ENCODE results near the gene TRAF2. TPM values are rescaled to one million over a fixed set of nuclear protein-coding genes. Genes with fewer than 3 reads are reported as not detected.
A peak's percentile ranks its signal among the peaks of the same experiment; 100 is the strongest.

Gene TRAF2
- total and polyA plus RNA-seq, 9 of the 15 experiments (the other 6 are each of a cell fraction or from before 2014, with no cell fraction given): 0.24 to 45.2 (median 18.0) TPM

DNA sequence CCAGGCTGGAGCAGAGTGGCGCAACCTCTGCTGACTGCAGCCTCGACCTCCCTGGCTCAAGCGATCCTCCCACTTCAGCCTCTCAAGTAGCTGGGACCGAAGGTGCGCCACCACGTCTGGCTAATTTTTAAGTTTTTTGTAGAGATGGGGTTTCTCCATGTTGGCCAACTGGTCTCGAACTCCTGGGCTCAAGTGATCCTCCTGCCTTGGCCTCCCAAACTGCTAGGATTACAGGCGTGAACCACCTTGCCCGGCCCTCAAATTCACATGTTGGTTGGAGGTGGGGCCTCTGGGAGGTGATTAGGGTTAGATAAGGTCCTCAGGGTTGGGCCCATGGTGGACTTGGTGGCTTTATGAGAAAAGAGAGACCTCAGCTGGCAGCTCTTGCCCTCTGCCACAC, 75.8 kb downstream of the TRAF2 start (continued):
- TF ChIP-seq, protein P1, sequence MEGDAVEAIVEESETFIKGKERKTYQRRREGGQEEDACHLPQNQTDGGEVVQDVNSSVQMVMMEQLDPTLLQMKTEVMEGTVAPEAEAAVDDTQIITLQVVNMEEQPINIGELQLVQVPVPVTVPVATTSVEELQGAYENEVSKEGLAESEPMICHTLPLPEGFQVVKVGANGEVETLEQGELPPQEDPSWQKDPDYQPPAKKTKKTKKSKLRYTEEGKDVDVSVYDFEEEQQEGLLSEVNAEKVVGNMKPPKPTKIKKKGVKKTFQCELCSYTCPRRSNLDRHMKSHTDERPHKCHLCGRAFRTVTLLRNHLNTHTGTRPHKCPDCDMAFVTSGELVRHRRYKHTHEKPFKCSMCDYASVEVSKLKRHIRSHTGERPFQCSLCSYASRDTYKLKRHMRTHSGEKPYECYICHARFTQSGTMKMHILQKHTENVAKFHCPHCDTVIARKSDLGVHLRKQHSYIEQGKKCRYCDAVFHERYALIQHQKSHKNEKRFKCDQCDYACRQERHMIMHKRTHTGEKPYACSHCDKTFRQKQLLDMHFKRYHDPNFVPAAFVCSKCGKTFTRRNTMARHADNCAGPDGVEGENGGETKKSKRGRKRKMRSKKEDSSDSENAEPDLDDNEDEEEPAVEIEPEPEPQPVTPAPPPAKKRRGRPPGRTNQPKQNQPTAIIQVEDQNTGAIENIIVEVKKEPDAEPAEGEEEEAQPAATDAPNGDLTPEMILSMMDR (IDR thresholded peaks at IDR 0.05 in 2 of 3, conservative IDR thresholded peaks at IDR 0.05 in 1 of 3; ENCODE audit: insufficient read depth in 2 of 3, low read depth in 1 of 3, low read length in 3 of 3): peak in 1 of 3 experiments; percentile 9; a peak in 1 of 6 replicates
- TF ChIP-seq L3MBTL2 (IDR thresholded peaks at IDR 0.05): peak; percentile 74

DNA sequence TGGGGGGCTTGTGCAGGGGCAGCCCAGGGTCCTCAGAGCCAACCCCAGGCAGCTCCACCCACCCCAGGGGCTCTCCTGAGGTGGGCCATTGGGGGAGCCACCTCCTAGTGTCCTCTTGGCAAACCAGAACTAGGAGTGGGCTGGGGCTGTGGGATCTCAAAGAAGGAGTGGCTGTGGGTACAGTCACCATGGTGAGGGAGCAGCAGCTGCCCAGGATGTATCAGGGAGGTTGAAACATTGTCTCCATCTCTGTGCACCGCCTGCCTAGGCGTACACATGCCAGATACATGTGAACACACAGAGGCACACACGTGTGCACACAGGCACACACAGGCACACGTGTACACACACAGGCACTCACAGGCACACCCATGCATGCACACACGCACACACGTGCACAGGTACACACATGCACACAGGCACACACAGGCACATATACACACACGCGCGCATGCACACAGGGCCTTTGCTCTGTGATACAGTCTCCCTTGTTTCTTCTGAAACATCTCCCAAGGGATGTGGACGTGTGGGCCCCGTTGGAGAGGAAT, 76.5 kb downstream of the TRAF2 start:
- ChIA-PET CTCF (ENCODE audit: low intra/inter-chr PET ratio) (no interaction called here), POLR2A (interaction anchor here (0.6 to 0.7 kb wide), 2 partner anchors 37 to 65 kb away, joined by 3 read pairs; no protein-coding TSS in a partner anchor)
- Histone ChIP-seq H3K27me3 (ENCODE audit: control insufficient read depth in 2 of 2, insufficient read depth in 2 of 2, low read length in 2 of 2) (no peaks in the 10 kb centered on the region), H3K4me3 (no peak overlapping the region), H3K36me3 (ENCODE audit: control insufficient read depth, insufficient read depth, low read length) (no peaks in the 10 kb centered on the region), H3K9me1 (ENCODE audit: control insufficient read depth, insufficient read depth, low read length) (no peaks in the 10 kb centered on the region), H3K4me1 (replicated peaks in 1 of 2; ENCODE audit: control insufficient read depth in 2 of 2, insufficient read depth in 2 of 2, low read length in 2 of 2) (peaks cover 26 to 77% of the 10 kb centered on the region in 2 experiments; a peak in 4 of 5 replicates), H3K9me3 (replicated peaks; ENCODE audit: control insufficient read depth, insufficient read depth, low read depth, low read length) (no peaks in the 10 kb centered on the region), H3K9ac (ENCODE audit: insufficient read depth in 1 of 2, low read depth in 2 of 2, low read length in 2 of 2) (peak overlapping the region in 1 of 2 experiments; percentile 66; a peak in 2 of 4 replicates), H3K27ac (ENCODE audit: extremely low read depth, low read depth, low read length) (no peak overlapping the region), H3K79me2 (ENCODE audit: control insufficient read depth, insufficient read depth, low read length) (no peaks in the 10 kb centered on the region), H4K20me1 (replicated peaks; ENCODE audit: control insufficient read depth, insufficient read depth, low read length) (no peaks in the 10 kb centered on the region), H2AFZ (ENCODE audit: low read depth, low read length) (no peak overlapping the region), H3K4me2 (ENCODE audit: insufficient read depth, low read length) (no peak overlapping the region)
- intact Hi-C loops (cut with micrococcal nuclease) (no loop called here), in situ Hi-C loops (cut with MboI) (no loop called here)
- TF ChIP-seq SIRT6 (IDR thresholded peaks at IDR 0.05; ENCODE audit: low read depth, low read length) (no peak), KDM1A (IDR thresholded peaks at IDR 0.05) (peak in 1 of 2 experiments; percentile 93; a peak in 2 of 4 replicates)
- no TSS peak for BruUV-seq (replicated peaks)
- no peak for ATAC-seq
- 86% methylated on average over 11 of the region's 11 CpGs for WGBS (ENCODE audit: insufficient coverage, low coverage, missing lambda C conversion rate)
- DNase-seq (ENCODE audit: extremely low read depth in 1 of 4, low spot score in 3 of 4): no peak
- peak; percentile 42 for FAIRE-seq
